HCT116 (cell line): ENCODE data around the gene KCNC1. TPM values are rescaled to one million over a fixed set of nuclear protein-coding genes. Genes with fewer than 3 reads are reported as not detected.

ENCODE experiments used
- ATAC-seq: fragments of 200-7000 bp; cut with Tn5 transposase; 2 replicates; pipeline ENCODE4 v1.9.1; 2020; ENCODE audit warnings: mild to moderate bottlenecking, moderate library complexity
- BruUV-seq: library from RNA; stranded (reverse); fragments of 400-500 nt; replicated peaks from 2 replicates; lab custom pipeline; 2021; lab: Mats Ljungman, UMichigan
- CTCF ChIA-PET: fragments of 300-600 bp; sonication (Branson Sonifier 250); formaldehyde crosslinking; loops from one replicate; lab custom pipeline; 2021; ENCODE audit warnings: antibody characterized with exemption; lab: Charles Lee
- POLR2A ChIA-PET: fragments of 300-600, 350-600 bp; sonication (Branson Sonifier 250); formaldehyde crosslinking; loops from one replicate; lab custom pipeline; 2021; ENCODE audit warnings: antibody characterized with exemption; lab: Charles Lee
- RAD21 ChIA-PET, 2 experiments: fragments of 300-600 bp; sonication (Branson Sonifier 250); formaldehyde crosslinking; loops; one replicate each; lab custom pipeline; 2023; ENCODE audit warnings: low total read pairs in 2 of 2; ENCODE audit not compliant: uncharacterized antibody in 2 of 2, unreplicated experiment in 2 of 2, low non-redundant PET in 1 of 2; lab: Charles Lee
- DNase-seq: peaks from one replicate; pipeline ENCODE4 v3.0.0-alpha.2; 2010; ENCODE audit warnings: low read depth, low spot score
- H2AFZ ChIP-seq: fragments of 200-600 bp; shearing (Covaris generic), sonication (generic); 2 replicates; pipeline ENCODE4 v1.6.1; 2017; ENCODE audit warnings: low read depth, mixed run types, mixed read lengths, antibody characterized with exemption, low read length; ENCODE audit not compliant: poor library complexity, severe bottlenecking
- H3K27ac ChIP-seq: 2 replicates; pipeline ENCODE4 v1.5.1; 2012; ENCODE audit warnings: low read depth, low read length
- H3K27me3 ChIP-seq: fragments of 200-600 bp; sonication (generic); 2 replicates; pipeline ENCODE4 v1.6.1; 2016; ENCODE audit warnings: mixed run types, low read length, mixed read lengths; ENCODE audit not compliant: insufficient read depth
- H3K36me3 ChIP-seq, 2 experiments: fragments of 200-500 bp in 1 of 2; fragments of 200-600 bp in 1 of 2; sonication (Bioruptor generic) in 1 of 2; sonication (generic) in 1 of 2; 2 replicates each; pipeline versions ENCODE4 v1.5.1 to v1.6.1; 2014 to 2016; ENCODE audit warnings: low read length in 2 of 2, inconsistent platforms in 1 of 2, mixed read lengths in 1 of 2, mixed run types in 1 of 2; ENCODE audit not compliant: insufficient read depth in 2 of 2, control insufficient read depth in 1 of 2
- H3K4me1 ChIP-seq, 2 experiments: fragments of 200-600 bp in 1 of 2; sonication (generic) in 1 of 2; 2 replicates each; pipeline versions ENCODE4 v1.5.1 to v1.6.1; 2012 to 2017; ENCODE audit warnings: low read length in 2 of 2, inconsistent platforms in 1 of 2, mild to moderate bottlenecking in 1 of 2, mixed read lengths in 1 of 2, mixed run types in 1 of 2, moderate library complexity in 1 of 2; ENCODE audit not compliant: insufficient read depth in 2 of 2, control insufficient read depth in 1 of 2
- H3K4me2 ChIP-seq: fragments of 200-600 bp; sonication (generic); 2 replicates; pipeline ENCODE4 v1.6.1; 2017; ENCODE audit warnings: mixed run types, low read length, mixed read lengths
- H3K4me3 ChIP-seq, 2 experiments: fragments of 200-600 bp in 1 of 2; sonication (generic) in 1 of 2; replicated peaks in 1 of 2; 2 replicates each; pipeline ENCODE4 v1.5.1; 2011 to 2016; ENCODE audit warnings: low read length in 2 of 2, control low read depth in 1 of 2, low read depth in 1 of 2, mild to moderate bottlenecking in 1 of 2, mixed read lengths in 1 of 2, mixed run types in 1 of 2
- H3K79me2 ChIP-seq: fragments of 200-600 bp; sonication (generic); 2 replicates; pipeline ENCODE4 v1.6.1; 2017; ENCODE audit warnings: mild to moderate bottlenecking, mixed run types, low read length, moderate library complexity, mixed read lengths; ENCODE audit not compliant: insufficient read depth
- H3K9ac ChIP-seq: fragments of 200-600 bp; sonication (generic); 2 replicates; pipeline ENCODE4 v1.6.1; 2016; ENCODE audit warnings: low read length, mixed read lengths
- H3K9me2 ChIP-seq: fragments of 200-600 bp; sonication (generic), shearing (Covaris generic); 2 replicates; pipeline ENCODE4 v1.6.1; 2017; ENCODE audit warnings: mixed run types, mild to moderate bottlenecking, moderate library complexity; ENCODE audit not compliant: insufficient read depth
- H3K9me3 ChIP-seq, 2 experiments: fragments of 200-500 bp in 1 of 2; fragments of 200-600 bp in 1 of 2; sonication (Bioruptor generic) in 1 of 2; sonication (generic) in 1 of 2; 2 replicates each; pipeline ENCODE4 v1.6.1; 2014 to 2017; ENCODE audit warnings: low read length in 2 of 2, mixed read lengths in 2 of 2, inconsistent platforms in 1 of 2, low read depth in 1 of 2, mild to moderate bottlenecking in 1 of 2, mixed run types in 1 of 2, moderate library complexity in 1 of 2; ENCODE audit not compliant: control insufficient read depth in 1 of 2, insufficient read depth in 1 of 2
- H4K20me1 ChIP-seq: fragments of 200-600 bp; sonication (generic), shearing (Covaris generic); 2 replicates; pipeline ENCODE4 v1.6.1; 2017; ENCODE audit warnings: mixed run types, mild to moderate bottlenecking, moderate library complexity; ENCODE audit not compliant: insufficient read depth
- ATF3 ChIP-seq: IDR thresholded peaks from 2 replicates; pipeline ENCODE4 v1.6.1; 2012
- CTCF ChIP-seq, 3 experiments: fragments of 200-600 bp in 1 of 3; sonication (generic) in 1 of 3; IDR thresholded peaks in 2 of 3; conservative IDR thresholded peaks in 1 of 3; 2 replicates each; pipeline ENCODE4 v1.5.1; 2012 to 2017; ENCODE audit warnings: low read depth in 2 of 3, low read length in 2 of 3, antibody characterized with exemption in 1 of 3, borderline replicate concordance in 1 of 3, control low read depth in 1 of 3, mild to moderate bottlenecking in 1 of 3, mixed read lengths in 1 of 3, mixed run types in 1 of 3, moderate library complexity in 1 of 3; ENCODE audit not compliant: insufficient read depth in 1 of 3
- EGR1 ChIP-seq: IDR thresholded peaks from 2 replicates; pipeline ENCODE4 v1.6.1; 2012; ENCODE audit warnings: low read depth
- ELF1 ChIP-seq: IDR thresholded peaks from 2 replicates; pipeline ENCODE4 v1.6.1; 2012; ENCODE audit warnings: low read depth, borderline replicate concordance
- JUND ChIP-seq: IDR thresholded peaks from 2 replicates; pipeline ENCODE4 v1.6.1; 2012
- MAX ChIP-seq: IDR thresholded peaks from 2 replicates; pipeline ENCODE4 v1.6.1; 2012
- RAD21 ChIP-seq: IDR thresholded peaks from 2 replicates; pipeline ENCODE4 v1.6.1; 2012; ENCODE audit warnings: low read depth, mild to moderate bottlenecking
- REST ChIP-seq: IDR thresholded peaks from 2 replicates; pipeline ENCODE4 v1.6.1; 2012; ENCODE audit warnings: low read depth
- SIN3A ChIP-seq: IDR thresholded peaks from 2 replicates; pipeline ENCODE4 v1.6.1; 2012; ENCODE audit warnings: low read depth
- YY1 ChIP-seq: IDR thresholded peaks from 2 replicates; pipeline ENCODE4 v1.6.1; 2011; ENCODE audit warnings: low read length, low read depth, moderate library complexity, mild to moderate bottlenecking; ENCODE audit not compliant: insufficient replicate concordance; ENCODE audit errors: extremely low read depth
- ZFX ChIP-seq: fragments of 450-650 bp; IDR thresholded peaks from 2 replicates; pipeline ENCODE4 v1.6.1; 2017
- intact Hi-C: fragments of 100-400 bp; cut with micrococcal nuclease; formaldehyde crosslinking; loops from 2 replicates; pipeline ENCODE4 v1.10.0; 2022
- total RNA-seq: library from RNA; stranded (reverse); gene quantifications from one replicate; pipeline ENCODE4 v1.2.1, GENCODE V29; 2021; ENCODE audit not compliant: unreplicated experiment

Gene KCNC1
- total RNA-seq, 1 experiment from 2014 or later = 0.12 TPM

- RAD21 ChIA-PET = no interaction called here
- no TSS peak for BruUV-seq
- Histone ChIP-seq H4K20me1 (no peaks in the 10 kb centered on the region), H3K9me2 (no peaks in the 10 kb centered on the region), H3K27me3 (peaks cover 12% of the 10 kb centered on the region; the same call in 1 of the 2 replicates), H3K36me3 (no peaks in the 10 kb centered on the region), H3K79me2 (no peaks in the 10 kb centered on the region), H2AFZ (no peak overlapping the region), H3K9me3 (no peaks in the 10 kb centered on the region), H3K9ac (no peak overlapping the region), H3K4me1 (peaks cover 2 to 10% of the 10 kb centered on the region in 2 experiments; a peak in 3 of 4 replicates), H3K27ac (no peak overlapping the region)
- CTCF ChIA-PET = no interaction called here
- no peak for DNase-seq
- POLR2A ChIA-PET = no interaction called here
- ATAC-seq = no peak
- no peak for TF ChIP-seq ZFX
- no peak for TF ChIP-seq JUND
- no peak for TF ChIP-seq YY1
- TF ChIP-seq EGR1 = no peak
- no peak for TF ChIP-seq ELF1
- TF ChIP-seq REST = no peak
- no peak for TF ChIP-seq RAD21
- TF ChIP-seq SIN3A = no peak
- TF ChIP-seq CTCF (IDR thresholded peaks at IDR 0.05 in 2 of 3, conservative IDR thresholded peaks at IDR 0.05 in 1 of 3; ENCODE audit: borderline replicate concordance in 1 of 3, insufficient read depth in 1 of 3, low read depth in 2 of 3, low read length in 2 of 3) = no peak
- no peak for TF ChIP-seq MAX
- TF ChIP-seq ATF3 = no peak
- TF ChIP-seq, all 23 proteins: peak for 0
- Histone ChIP-seq H3K4me3 (no peak overlapping the region), H3K4me2 (no peak overlapping the region)
- intact Hi-C loops = no loop called here
Observed at GRCh38 chr11:17718015-17718414, 16.6 kb upstream of the KCNC1 start.
